HG03139 (cell line): ENCODE results near the gene CHST5.
A peak's percentile ranks its signal among the peaks of the same experiment; 100 is the strongest.
"Not testable (repeated sequence)": the region's sequence is repeated elsewhere in the genome, so short reads cannot be mapped to it uniquely, and the experiment has no call there.

ENCODE experiments used
- ATAC-seq: cut with Tn5 transposase; IDR thresholded peaks from one replicate; pipeline ENCODE4 v1.9.1; 2021; ENCODE audit not compliant: unreplicated experiment

CHST5 gene

GRCh38 chr16:75552951-75553350 is 17.0 kb upstream of the CHST5 start:
- ATAC-seq, result no peak

GRCh38 chr16:75550211-75550662 is 14.3 kb upstream of the CHST5 start:
- peak; percentile 76 for ATAC-seq

GRCh38 chr16:75548456-75548855 is 12.5 kb upstream of the CHST5 start:
- not testable (repeated sequence) for ATAC-seq

GRCh38 chr16:75546293-75546692 is 10.4 kb upstream of the CHST5 start:
- ATAC-seq, result no peak

GRCh38 chr16:75545879-75546278 is 10.0 kb upstream of the CHST5 start:
- ATAC-seq, result not testable (repeated sequence)

GRCh38 chr16:75542462-75542861 is 6.6 kb upstream of the CHST5 start:
- ATAC-seq, result not testable (repeated sequence)

GRCh38 chr16:75541236-75541635 is 5.3 kb upstream of the CHST5 start:
- ATAC-seq, result no peak

GRCh38 chr16:75538882-75539565 is 3.1 kb upstream of the CHST5 start:
- not testable (repeated sequence) for ATAC-seq

GRCh38 chr16:75537776-75538175 is 1.9 kb upstream of the CHST5 start:
- ATAC-seq, result no peak

GRCh38 chr16:75535211-75535843 is 581 bp downstream of the CHST5 start:
- no peak for ATAC-seq

- no peak for ATAC-seq
These were observed 1.2 kb downstream of the CHST5 start for GRCh38 chr16:75534560-75535205.

GRCh38 chr16:75532791-75533190 is 3.1 kb downstream of the CHST5 start:
- ATAC-seq, result no peak

GRCh38 chr16:75532142-75532765 is 3.7 kb downstream of the CHST5 start:
- ATAC-seq, result no peak

GRCh38 chr16:75529959-75530358 is 5.9 kb downstream of the CHST5 start:
- no peak for ATAC-seq

- ATAC-seq, result no peak
These were observed 6.6 kb downstream of the CHST5 start for GRCh38 chr16:75529056-75529905.

- no peak for ATAC-seq
These were observed 8.0 kb downstream of the CHST5 start for GRCh38 chr16:75527825-75528299.

GRCh38 chr16:75526032-75526790 is 9.7 kb downstream of the CHST5 start:
- ATAC-seq, result no peak

GRCh38 chr16:75519175-75519574 is 16.7 kb downstream of the CHST5 start:
- ATAC-seq, result no peak

- ATAC-seq, result not testable (repeated sequence)
These were observed 19.5 kb downstream of the CHST5 start for GRCh38 chr16:75516189-75516966.
